Prostate gland (tissue), 2 donors: Measurements from ENCODE around the gene CRACR2A. TPM values are rescaled to one million over a fixed set of nuclear protein-coding genes. Genes with fewer than 3 reads are reported as not detected.

Experiments
- DNase-seq: peaks from one replicate; pipeline ENCODE4 v3.0.0-alpha.2; 2019; ENCODE audit warnings: low spot score
- H3K27ac ChIP-seq, 2 donors: fragments of 200-600 bp; sonication (generic); 2 replicates each; pipeline ENCODE4 v1.5.1; 2017 to 2019
- H3K27me3 ChIP-seq: fragments of 200-600 bp; sonication (generic); replicated peaks from 2 replicates; pipeline ENCODE4 v1.5.1; 2019; ENCODE audit not compliant: insufficient read depth
- H3K36me3 ChIP-seq, 2 donors: fragments of 200-600 bp; sonication (generic); 1 replicate in 1 of 2; 2 replicates in 1 of 2; pipeline versions ENCODE4 v1.5.1 to v1.8.1; 2017 to 2019
- H3K4me1 ChIP-seq: fragments of 200-600 bp; sonication (generic); replicated peaks from 2 replicates; pipeline ENCODE4 v1.5.1; 2019
- H3K4me3 ChIP-seq, 2 donors: fragments of 200-600 bp; sonication (generic); 2 replicates each; pipeline ENCODE4 v1.5.1; 2017 to 2019
- H3K9me3 ChIP-seq: fragments of 200-600 bp; sonication (generic); 2 replicates; pipeline ENCODE4 v1.5.1; 2017
- POLR2A ChIP-seq: fragments of 450-650 bp; IDR thresholded peaks from one replicate; pipeline ENCODE4 v1.6.1; 2016; ENCODE audit warnings: antibody characterized with exemption, mild to moderate bottlenecking
- POLR2AphosphoS5 ChIP-seq: sonication (generic); formaldehyde crosslinking; IDR thresholded peaks from one replicate; pipeline ENCODE4 v1.6.1; 2017; ENCODE audit warnings: antibody characterized with exemption
- WGBS: methylation state at CpG from one replicate; pipeline ENCODE4 v1.1.5; 2018; 5-methylcytosine and 5-hydroxymethylcytosine counted together
- intact Hi-C: fragments of 100-400 bp; cut with DNase I; formaldehyde crosslinking; loops from one replicate; pipeline ENCODE4 v1.14.2; 2022
- total RNA-seq, 2 donors: library from RNA; depleted of rRNA; stranded (reverse); fragments of >200 nt; gene quantifications; one replicate each; pipeline ENCODE4 v1.1.0, GENCODE V29; 2016
- TF ChIP-seq, protein P1 (sequence below), 4 experiments: fragments of 200-600 bp in 2 of 4; fragments of 450-650 bp in 2 of 4; sonication (generic) in 2 of 4; IDR thresholded peaks; 1 replicate in 3 of 4; 2 replicates in 1 of 4; pipeline ENCODE4 v1.5.1; 2016 to 2019; ENCODE audit warnings: antibody characterized with exemption in 4 of 4, mild to moderate bottlenecking in 2 of 4, moderate library complexity in 2 of 4

Gene CRACR2A
- total RNA-seq, 2 donors from 2014 or later: 21.6 to 39.1 TPM

DNA sequence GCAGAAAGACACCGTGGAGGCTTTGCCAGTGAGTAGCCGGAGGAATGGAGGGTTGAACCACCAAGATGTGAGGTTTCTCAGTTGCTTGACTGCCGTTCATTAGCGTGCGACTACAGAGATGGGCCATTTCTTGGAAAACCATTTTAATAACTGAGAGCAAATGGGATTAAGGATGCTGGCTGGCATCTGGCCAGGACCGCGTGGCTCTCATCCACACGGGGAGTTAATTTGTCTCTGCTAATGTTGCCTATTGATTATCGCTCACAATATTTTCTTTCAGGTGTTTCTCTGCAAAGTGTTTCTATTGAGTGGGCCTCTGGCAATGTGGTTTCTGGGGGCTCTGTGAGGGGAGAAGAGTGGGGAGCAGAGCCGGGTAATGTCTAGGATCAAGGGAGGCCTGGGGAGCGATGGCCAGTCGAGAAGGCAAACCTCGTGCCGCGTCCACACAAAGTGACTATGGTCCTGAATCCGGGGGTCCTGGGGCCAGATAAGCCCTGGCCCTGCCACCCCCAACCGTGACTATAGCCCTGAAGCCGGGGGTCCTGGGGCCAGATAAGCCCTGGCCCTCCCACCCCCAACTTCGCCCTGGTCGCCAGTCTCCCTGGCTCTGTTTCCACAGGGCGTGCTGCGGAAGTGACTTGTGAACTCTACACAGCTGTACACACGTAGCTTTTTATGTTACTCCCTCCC lies 151.3 kb downstream of the CRACR2A start:
- 82% methylated on average over 23 of the region's 23 CpGs for WGBS
- Histone ChIP-seq H3K4me3 (no peak overlapping the region), H3K27ac (no peak overlapping the region), H3K36me3 (no peaks in the 10 kb centered on the region), H3K9me3 (no peaks in the 10 kb centered on the region), H3K27me3 (no peaks in the 10 kb centered on the region), H3K4me1 (no peaks in the 10 kb centered on the region)
- DNase-seq: no peak
- intact Hi-C loops: no loop called here
- TF ChIP-seq POLR2AphosphoS5: no peak
- TF ChIP-seq POLR2A: no peak
- TF ChIP-seq, protein P1, sequence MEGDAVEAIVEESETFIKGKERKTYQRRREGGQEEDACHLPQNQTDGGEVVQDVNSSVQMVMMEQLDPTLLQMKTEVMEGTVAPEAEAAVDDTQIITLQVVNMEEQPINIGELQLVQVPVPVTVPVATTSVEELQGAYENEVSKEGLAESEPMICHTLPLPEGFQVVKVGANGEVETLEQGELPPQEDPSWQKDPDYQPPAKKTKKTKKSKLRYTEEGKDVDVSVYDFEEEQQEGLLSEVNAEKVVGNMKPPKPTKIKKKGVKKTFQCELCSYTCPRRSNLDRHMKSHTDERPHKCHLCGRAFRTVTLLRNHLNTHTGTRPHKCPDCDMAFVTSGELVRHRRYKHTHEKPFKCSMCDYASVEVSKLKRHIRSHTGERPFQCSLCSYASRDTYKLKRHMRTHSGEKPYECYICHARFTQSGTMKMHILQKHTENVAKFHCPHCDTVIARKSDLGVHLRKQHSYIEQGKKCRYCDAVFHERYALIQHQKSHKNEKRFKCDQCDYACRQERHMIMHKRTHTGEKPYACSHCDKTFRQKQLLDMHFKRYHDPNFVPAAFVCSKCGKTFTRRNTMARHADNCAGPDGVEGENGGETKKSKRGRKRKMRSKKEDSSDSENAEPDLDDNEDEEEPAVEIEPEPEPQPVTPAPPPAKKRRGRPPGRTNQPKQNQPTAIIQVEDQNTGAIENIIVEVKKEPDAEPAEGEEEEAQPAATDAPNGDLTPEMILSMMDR (IDR thresholded peaks at IDR 0.05): no peak

DNA sequence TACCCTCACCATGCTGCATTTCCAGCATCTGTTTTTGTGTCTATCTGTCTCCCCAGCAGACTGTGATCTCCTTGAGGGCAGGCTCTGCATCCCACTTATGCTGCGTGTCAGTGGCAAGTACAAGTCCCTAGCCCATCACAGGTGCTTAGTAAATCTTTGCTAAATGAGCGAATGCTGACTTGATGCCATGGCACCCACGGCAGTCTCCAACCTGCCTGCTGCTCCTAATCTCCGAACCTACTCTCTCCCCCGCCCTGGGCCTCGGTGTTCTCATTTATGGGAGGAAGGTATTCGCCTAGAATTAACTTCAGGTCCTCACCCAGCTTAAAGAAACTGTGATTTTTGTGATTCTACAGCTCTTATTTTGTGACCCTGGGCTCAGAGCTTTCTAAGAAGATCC lies 152.0 kb downstream of the CRACR2A start:
- H3K27me3 ChIP-seq: no peaks in the 10 kb centered on the region
- no peak overlapping the region for H3K4me3 ChIP-seq
- WGBS: 89% methylated on average over 7 of the region's 7 CpGs
- H3K9me3 ChIP-seq: no peaks in the 10 kb centered on the region
- H3K27ac ChIP-seq: no peak overlapping the region
- DNase-seq: no peak
- no peaks in the 10 kb centered on the region for H3K4me1 ChIP-seq
- H3K36me3 ChIP-seq: no peaks in the 10 kb centered on the region
- intact Hi-C loops: no loop called here
- TF ChIP-seq, protein P1 (IDR thresholded peaks at IDR 0.05): no peak
- TF ChIP-seq POLR2A (no peak), POLR2AphosphoS5 (no peak)

DNA sequence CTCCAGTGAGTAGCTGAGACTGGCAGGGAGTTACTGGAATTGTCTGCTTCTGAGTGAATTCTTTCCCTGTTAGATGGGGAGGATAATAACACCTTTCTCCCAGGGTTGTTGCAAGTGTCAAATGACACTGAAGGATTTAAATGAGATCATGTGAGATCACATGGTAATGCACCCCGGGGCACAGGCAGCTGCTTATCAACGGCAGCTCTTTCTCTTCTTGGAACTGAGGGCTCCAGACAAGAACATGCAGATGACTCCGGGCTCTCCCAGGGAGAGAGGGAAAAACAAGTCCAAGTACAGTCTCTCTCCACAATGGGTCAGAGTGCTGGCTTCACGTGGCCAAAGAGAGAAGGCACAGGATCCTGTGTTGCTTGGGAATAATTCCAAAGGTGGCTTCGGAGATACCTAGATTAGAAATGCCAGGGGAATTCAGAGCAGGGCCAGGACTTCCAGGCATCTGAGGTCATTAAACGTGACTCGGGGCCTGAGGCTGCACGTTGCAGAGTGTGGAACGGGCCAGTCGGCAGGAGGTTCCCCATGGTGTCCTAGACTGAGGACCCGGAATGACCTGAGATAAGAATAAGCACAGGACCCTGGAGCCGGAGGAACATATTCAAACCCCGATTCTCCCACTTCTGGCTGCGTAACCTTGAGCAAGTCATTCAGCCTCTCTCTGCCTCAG lies 152.7 kb downstream of the CRACR2A start:
- 68% methylated on average over 14 of the region's 14 CpGs for whole genome bisulfite sequencing
- Histone ChIP-seq H3K27me3 (no peaks in the 10 kb centered on the region), H3K27ac (no peak overlapping the region), H3K9me3 (no peaks in the 10 kb centered on the region), H3K4me1 (no peaks in the 10 kb centered on the region), H3K4me3 (no peak overlapping the region), H3K36me3 (no peaks in the 10 kb centered on the region)
- DNase-seq: no peak
- intact Hi-C loops: no loop called here
- no peak for TF ChIP-seq POLR2AphosphoS5
- TF ChIP-seq, protein P1 (IDR thresholded peaks at IDR 0.05): no peak
- TF ChIP-seq POLR2A: no peak

DNA sequence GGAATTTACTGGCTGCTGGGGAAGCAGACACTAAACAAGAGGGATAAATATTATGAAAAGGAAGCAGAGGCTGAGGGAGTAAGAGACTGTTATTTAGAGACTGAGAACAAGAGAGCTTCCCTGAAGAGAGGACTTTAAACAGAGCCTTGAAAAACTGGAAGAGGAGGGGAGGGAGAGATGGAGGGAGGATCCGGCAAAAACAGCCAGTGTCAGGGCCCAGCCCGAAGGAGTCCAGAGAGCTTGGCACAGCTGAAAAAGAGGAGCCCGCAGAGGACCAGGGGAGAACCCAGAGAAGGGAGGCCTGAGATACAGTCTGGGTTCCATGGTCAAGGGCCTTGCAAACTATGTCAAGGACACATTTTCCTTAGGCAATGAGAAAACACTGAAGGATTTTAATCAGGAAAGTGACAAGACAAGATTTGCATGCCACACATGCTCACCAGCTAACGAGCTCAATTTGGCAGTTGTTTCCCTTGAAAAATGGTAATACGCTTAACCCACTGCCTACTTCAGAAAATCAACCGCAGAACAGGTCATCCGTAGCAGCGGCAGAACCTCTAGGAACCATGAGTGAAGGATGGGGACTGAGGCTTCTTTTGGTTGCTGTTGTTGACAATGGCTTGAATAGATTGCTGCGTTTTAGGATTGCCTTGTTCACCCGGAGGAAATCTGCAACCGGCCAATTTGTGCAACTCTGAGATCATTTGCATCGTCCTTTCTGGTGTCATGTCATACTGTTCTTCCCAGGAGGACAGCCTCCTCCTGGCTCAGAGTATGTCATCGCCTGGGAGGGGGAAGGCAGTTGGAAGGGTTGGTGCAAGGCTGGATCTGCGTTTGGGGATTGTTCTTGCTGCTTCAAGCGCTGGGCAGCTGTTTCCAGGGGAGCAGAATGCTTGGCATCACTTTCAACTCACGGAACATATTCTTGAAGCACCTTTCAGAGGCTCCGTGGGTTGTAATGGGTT lies 153.7 kb downstream of the CRACR2A start:
- Histone ChIP-seq H3K27me3 (no peaks in the 10 kb centered on the region), H3K9me3 (no peaks in the 10 kb centered on the region), H3K4me3 (no peak overlapping the region), H3K4me1 (no peaks in the 10 kb centered on the region), H3K36me3 (no peaks in the 10 kb centered on the region), H3K27ac (no peak overlapping the region)
- WGBS: 85% methylated on average over 17 of the region's 17 CpGs
- TF ChIP-seq POLR2A: no peak
- TF ChIP-seq, protein P1 (IDR thresholded peaks at IDR 0.05): no peak
- no peak for TF ChIP-seq POLR2AphosphoS5
- intact Hi-C loops: no loop called here
- no peak for DNase-seq
